Keratinocyte (primary cell): Measurements from ENCODE around the gene TSC22D4. TPM values are rescaled to one million over a fixed set of nuclear protein-coding genes. Genes with fewer than 3 reads are reported as not detected.

ENCODE experiments used
- DNase-seq: peaks from one replicate; pipeline ENCODE4 v3.0.0-alpha.2; 2011; ENCODE audit warnings: low read depth, missing footprints, low spot score
- FAIRE-seq: peaks from 2 replicates; lab custom pipeline; 2011; peaks lifted over from hg19 to GRCh38; lab: Jason Lieb, UNC
- H2AFZ ChIP-seq: 2 replicates; pipeline ENCODE4 v1.6.0; 2012; ENCODE audit warnings: low read length, control low read depth, inconsistent platforms; ENCODE audit not compliant: control insufficient read depth
- H3K27ac ChIP-seq: 2 replicates; pipeline ENCODE4 v1.5.1; 2011; ENCODE audit warnings: low read length; ENCODE audit not compliant: control insufficient read depth, insufficient read depth
- H3K27me3 ChIP-seq: 3 replicates; pipeline ENCODE4 v1.6.0; 2011; ENCODE audit warnings: low read length; ENCODE audit not compliant: control insufficient read depth, insufficient read depth; ENCODE audit errors: extremely low read depth
- H3K36me3 ChIP-seq, 2 experiments: 2 replicates in 1 of 2; 3 replicates in 1 of 2; pipeline ENCODE4 v1.5.1; 2011; ENCODE audit warnings: low read length in 2 of 2, mild to moderate bottlenecking in 1 of 2; ENCODE audit not compliant: control insufficient read depth in 2 of 2, insufficient read depth in 2 of 2; ENCODE audit errors: extremely low read depth in 1 of 2
- H3K4me1 ChIP-seq: 3 replicates; pipeline ENCODE4 v1.5.1; 2011; ENCODE audit warnings: low read length; ENCODE audit not compliant: control insufficient read depth, insufficient read depth; ENCODE audit errors: extremely low read depth
- H3K4me2 ChIP-seq: 3 replicates; pipeline ENCODE4 v1.6.0; 2011; ENCODE audit warnings: low read depth, low read length; ENCODE audit not compliant: control insufficient read depth, insufficient read depth; ENCODE audit errors: extremely low read depth
- H3K4me3 ChIP-seq, 3 experiments: fragments of 200-600 bp in 1 of 3; sonication (generic) in 1 of 3; 2 replicates in 2 of 3; 3 replicates in 1 of 3; pipeline ENCODE4 v1.5.1; 2011 to 2016; ENCODE audit warnings: low read length in 3 of 3, mild to moderate bottlenecking in 3 of 3, control low read depth in 2 of 3, inconsistent platforms in 1 of 3, low read depth in 1 of 3, mixed read lengths in 1 of 3, mixed run types in 1 of 3, moderate library complexity in 1 of 3; ENCODE audit not compliant: control insufficient read depth in 2 of 3, insufficient read depth in 2 of 3; ENCODE audit errors: extremely low read depth in 1 of 3
- H3K79me2 ChIP-seq: 2 replicates; pipeline ENCODE4 v1.6.0; 2012; ENCODE audit warnings: low read length; ENCODE audit not compliant: control insufficient read depth, insufficient read depth
- H3K9ac ChIP-seq: 3 replicates; pipeline ENCODE4 v1.6.0; 2011; ENCODE audit warnings: low read length; ENCODE audit not compliant: control insufficient read depth, insufficient read depth; ENCODE audit errors: extremely low read depth
- H3K9me1 ChIP-seq: 3 replicates; pipeline ENCODE4 v1.6.0; 2011; ENCODE audit warnings: low read length; ENCODE audit not compliant: control insufficient read depth, insufficient read depth; ENCODE audit errors: extremely low read depth
- H3K9me3 ChIP-seq: 2 replicates; pipeline ENCODE4 v1.5.1; 2012; ENCODE audit warnings: low read depth, low read length; ENCODE audit not compliant: control insufficient read depth
- H4K20me1 ChIP-seq: 3 replicates; pipeline ENCODE4 v1.6.0; 2011; ENCODE audit warnings: low read length; ENCODE audit not compliant: control insufficient read depth, insufficient read depth; ENCODE audit errors: extremely low read depth
- EZH2 ChIP-seq: IDR thresholded peaks from one replicate; pipeline ENCODE4 v1.6.1; 2012; ENCODE audit warnings: inconsistent platforms, mild to moderate bottlenecking, low read length, moderate library complexity
- dilution Hi-C: fragments of 300-500 bp; cut with MboI; formaldehyde crosslinking; loops from one replicate; pipeline ENCODE4 v1.7.0; 2020; ENCODE audit warnings: low sequenced_read_pairs; ENCODE audit not compliant: extremely low pct_ligation_motif_present
- polyA plus RNA-seq, 5 experiments: library from polyadenylated mRNA; depleted of rRNA in 3 of 5; stranded (reverse) in 3 of 5; stranded (forward) in 1 of 5; unstranded in 1 of 5; fragments of >200 nt; gene quantifications; 1 replicate in 1 of 5; 2 replicates in 3 of 5; 3 replicates in 1 of 5; pipeline versions ENCODE4 v1.2.1 to v1.2.3, GENCODE V29; 2011 to 2012; ENCODE audit warnings: missing spikeins in 2 of 5, low read depth in 1 of 5, low replicate concordance in 1 of 5
- TF ChIP-seq, protein P1 (sequence below), 3 experiments: IDR thresholded peaks in 1 of 3; conservative IDR thresholded peaks in 1 of 3; optimal IDR thresholded peaks in 1 of 3; 2 replicates in 2 of 3; 3 replicates in 1 of 3; pipeline versions ENCODE3 to v1.5.1; 2011; ENCODE audit warnings: low read length in 3 of 3, mild to moderate bottlenecking in 3 of 3, moderate library complexity in 2 of 3, control low read depth in 1 of 3, inconsistent platforms in 1 of 3; ENCODE audit not compliant: insufficient read depth in 2 of 3; ENCODE audit errors: extremely low read depth in 1 of 3

Gene TSC22D4
- polyA plus RNA-seq, 1 donor (not counting 4 experiments of a cell fraction or from before 2014, with no cell fraction given) = 8.4 TPM

DNA sequence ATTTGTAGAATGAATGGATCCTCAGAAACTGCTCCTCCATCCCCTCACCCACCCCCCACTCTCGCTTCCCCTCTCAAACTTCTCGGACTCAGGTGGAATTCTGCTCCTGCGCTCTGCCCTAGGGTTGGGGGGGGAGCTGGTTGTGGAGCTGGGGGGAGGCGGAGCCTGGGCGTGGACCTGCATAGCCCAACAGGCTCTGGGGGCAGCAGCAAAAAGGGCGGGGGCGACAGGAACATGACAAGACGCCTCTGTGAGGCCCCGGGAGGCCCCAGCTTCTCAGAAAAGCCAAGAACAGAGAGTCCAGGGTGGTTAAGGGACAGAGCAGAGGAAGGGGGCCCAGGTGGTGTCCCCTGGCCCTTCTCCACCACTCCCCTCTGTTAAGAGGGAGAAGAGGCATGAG, 3.5 kb downstream of the TSC22D4 start:
- H3K9ac ChIP-seq = no peak overlapping the region
- TF ChIP-seq EZH2 = no peak
- TF ChIP-seq, protein P1, sequence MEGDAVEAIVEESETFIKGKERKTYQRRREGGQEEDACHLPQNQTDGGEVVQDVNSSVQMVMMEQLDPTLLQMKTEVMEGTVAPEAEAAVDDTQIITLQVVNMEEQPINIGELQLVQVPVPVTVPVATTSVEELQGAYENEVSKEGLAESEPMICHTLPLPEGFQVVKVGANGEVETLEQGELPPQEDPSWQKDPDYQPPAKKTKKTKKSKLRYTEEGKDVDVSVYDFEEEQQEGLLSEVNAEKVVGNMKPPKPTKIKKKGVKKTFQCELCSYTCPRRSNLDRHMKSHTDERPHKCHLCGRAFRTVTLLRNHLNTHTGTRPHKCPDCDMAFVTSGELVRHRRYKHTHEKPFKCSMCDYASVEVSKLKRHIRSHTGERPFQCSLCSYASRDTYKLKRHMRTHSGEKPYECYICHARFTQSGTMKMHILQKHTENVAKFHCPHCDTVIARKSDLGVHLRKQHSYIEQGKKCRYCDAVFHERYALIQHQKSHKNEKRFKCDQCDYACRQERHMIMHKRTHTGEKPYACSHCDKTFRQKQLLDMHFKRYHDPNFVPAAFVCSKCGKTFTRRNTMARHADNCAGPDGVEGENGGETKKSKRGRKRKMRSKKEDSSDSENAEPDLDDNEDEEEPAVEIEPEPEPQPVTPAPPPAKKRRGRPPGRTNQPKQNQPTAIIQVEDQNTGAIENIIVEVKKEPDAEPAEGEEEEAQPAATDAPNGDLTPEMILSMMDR (optimal IDR thresholded peaks at IDR 0.05 in 1 of 3, IDR thresholded peaks at IDR 0.05 in 1 of 3, conservative IDR thresholded peaks at IDR 0.05 in 1 of 3; ENCODE audit: extremely low read depth in 1 of 3, insufficient read depth in 2 of 3, low read length in 3 of 3) = no peak
- dilution Hi-C loops = no loop called here

GRCh38 chr7:100472854-100473499, 6.0 kb downstream of the TSC22D4 start:
- H4K20me1 ChIP-seq = no peaks in the 10 kb centered on the region
- peak overlapping the region; percentile 1 for H3K9ac ChIP-seq
- peak overlapping the region; percentile 31 for H3K27ac ChIP-seq
- H3K27me3 ChIP-seq = no peaks in the 10 kb centered on the region
- peak overlapping the region in 1 of 3 experiments; percentile 49 for H3K4me3 ChIP-seq
- H3K4me1 ChIP-seq = peaks cover 30% of the 10 kb centered on the region
- no peaks in the 10 kb centered on the region for H3K9me1 ChIP-seq
- DNase-seq (no peak), FAIRE-seq (no peak)
- peaks cover 0 to 13% of the 10 kb centered on the region in 2 experiments for H3K36me3 ChIP-seq
- dilution Hi-C loops = no loop called here
- peak overlapping the region; percentile 67 for H3K4me2 ChIP-seq
- TF ChIP-seq, protein P1 (optimal IDR thresholded peaks at IDR 0.05 in 1 of 3, IDR thresholded peaks at IDR 0.05 in 1 of 3, conservative IDR thresholded peaks at IDR 0.05 in 1 of 3; ENCODE audit: extremely low read depth in 1 of 3, insufficient read depth in 2 of 3, low read length in 3 of 3) = no peak
- TF ChIP-seq EZH2 = no peak
- H3K9me3 ChIP-seq = no peaks in the 10 kb centered on the region
- H3K79me2 ChIP-seq = peaks cover 23% of the 10 kb centered on the region
- H2AFZ ChIP-seq = peak overlapping the region; percentile 51

More for the DNA sequence above, 3.5 kb downstream of the TSC22D4 start:
- H3K9me3 ChIP-seq = no peaks in the 10 kb centered on the region
- H3K79me2 ChIP-seq = peaks cover 33% of the 10 kb centered on the region
- no peak overlapping the region for H3K4me3 ChIP-seq
- H3K9me1 ChIP-seq = no peaks in the 10 kb centered on the region
- FAIRE-seq (no peak), DNase-seq (no peak)
- H3K36me3 ChIP-seq = peaks cover 0 to 9% of the 10 kb centered on the region in 2 experiments
- peak overlapping the region; percentile 37 for H3K4me2 ChIP-seq
- H3K27me3 ChIP-seq = no peaks in the 10 kb centered on the region
- H2AFZ ChIP-seq = no peak overlapping the region
- no peak overlapping the region for H3K27ac ChIP-seq
- no peaks in the 10 kb centered on the region for H4K20me1 ChIP-seq
- H3K4me1 ChIP-seq = peaks cover 33% of the 10 kb centered on the region
